HCT116 (cell line): Measurements from ENCODE around the gene NPR3. TPM values are rescaled to one million over a fixed set of nuclear protein-coding genes. Genes with fewer than 3 reads are reported as not detected.

Source experiments
- ATAC-seq: fragments of 200-7000 bp; cut with Tn5 transposase; 2 replicates; pipeline ENCODE4 v1.9.1; 2020; ENCODE audit warnings: mild to moderate bottlenecking, moderate library complexity
- BruUV-seq: library from RNA; stranded (reverse); fragments of 400-500 nt; replicated peaks from 2 replicates; lab custom pipeline; 2021; lab: Mats Ljungman, UMichigan
- CTCF ChIA-PET: fragments of 300-600 bp; sonication (Branson Sonifier 250); formaldehyde crosslinking; loops from one replicate; lab custom pipeline; 2021; ENCODE audit warnings: antibody characterized with exemption; lab: Charles Lee
- POLR2A ChIA-PET: fragments of 300-600, 350-600 bp; sonication (Branson Sonifier 250); formaldehyde crosslinking; loops from one replicate; lab custom pipeline; 2021; ENCODE audit warnings: antibody characterized with exemption; lab: Charles Lee
- RAD21 ChIA-PET, 2 experiments: fragments of 300-600 bp; sonication (Branson Sonifier 250); formaldehyde crosslinking; loops; one replicate each; lab custom pipeline; 2023; ENCODE audit warnings: low total read pairs in 2 of 2; ENCODE audit not compliant: uncharacterized antibody in 2 of 2, unreplicated experiment in 2 of 2, low non-redundant PET in 1 of 2; lab: Charles Lee
- DNase-seq: peaks from one replicate; pipeline ENCODE4 v3.0.0-alpha.2; 2010; ENCODE audit warnings: low read depth, low spot score
- H2AFZ ChIP-seq: fragments of 200-600 bp; shearing (Covaris generic), sonication (generic); 2 replicates; pipeline ENCODE4 v1.6.1; 2017; ENCODE audit warnings: low read depth, mixed run types, mixed read lengths, antibody characterized with exemption, low read length; ENCODE audit not compliant: poor library complexity, severe bottlenecking
- H3K27ac ChIP-seq: 2 replicates; pipeline ENCODE4 v1.5.1; 2012; ENCODE audit warnings: low read depth, low read length
- H3K27me3 ChIP-seq: fragments of 200-600 bp; sonication (generic); 2 replicates; pipeline ENCODE4 v1.6.1; 2016; ENCODE audit warnings: mixed run types, low read length, mixed read lengths; ENCODE audit not compliant: insufficient read depth
- H3K36me3 ChIP-seq, 2 experiments: fragments of 200-500 bp in 1 of 2; fragments of 200-600 bp in 1 of 2; sonication (Bioruptor generic) in 1 of 2; sonication (generic) in 1 of 2; 2 replicates each; pipeline versions ENCODE4 v1.5.1 to v1.6.1; 2014 to 2016; ENCODE audit warnings: low read length in 2 of 2, inconsistent platforms in 1 of 2, mixed read lengths in 1 of 2, mixed run types in 1 of 2; ENCODE audit not compliant: insufficient read depth in 2 of 2, control insufficient read depth in 1 of 2
- H3K4me1 ChIP-seq, 2 experiments: fragments of 200-600 bp in 1 of 2; sonication (generic) in 1 of 2; 2 replicates each; pipeline versions ENCODE4 v1.5.1 to v1.6.1; 2012 to 2017; ENCODE audit warnings: low read length in 2 of 2, inconsistent platforms in 1 of 2, mild to moderate bottlenecking in 1 of 2, mixed read lengths in 1 of 2, mixed run types in 1 of 2, moderate library complexity in 1 of 2; ENCODE audit not compliant: insufficient read depth in 2 of 2, control insufficient read depth in 1 of 2
- H3K4me2 ChIP-seq: fragments of 200-600 bp; sonication (generic); 2 replicates; pipeline ENCODE4 v1.6.1; 2017; ENCODE audit warnings: mixed run types, low read length, mixed read lengths
- H3K4me3 ChIP-seq, 2 experiments: fragments of 200-600 bp in 1 of 2; sonication (generic) in 1 of 2; replicated peaks in 1 of 2; 2 replicates each; pipeline ENCODE4 v1.5.1; 2011 to 2016; ENCODE audit warnings: low read length in 2 of 2, control low read depth in 1 of 2, low read depth in 1 of 2, mild to moderate bottlenecking in 1 of 2, mixed read lengths in 1 of 2, mixed run types in 1 of 2
- H3K79me2 ChIP-seq: fragments of 200-600 bp; sonication (generic); 2 replicates; pipeline ENCODE4 v1.6.1; 2017; ENCODE audit warnings: mild to moderate bottlenecking, mixed run types, low read length, moderate library complexity, mixed read lengths; ENCODE audit not compliant: insufficient read depth
- H3K9ac ChIP-seq: fragments of 200-600 bp; sonication (generic); 2 replicates; pipeline ENCODE4 v1.6.1; 2016; ENCODE audit warnings: low read length, mixed read lengths
- H3K9me2 ChIP-seq: fragments of 200-600 bp; sonication (generic), shearing (Covaris generic); 2 replicates; pipeline ENCODE4 v1.6.1; 2017; ENCODE audit warnings: mixed run types, mild to moderate bottlenecking, moderate library complexity; ENCODE audit not compliant: insufficient read depth
- H3K9me3 ChIP-seq, 2 experiments: fragments of 200-500 bp in 1 of 2; fragments of 200-600 bp in 1 of 2; sonication (Bioruptor generic) in 1 of 2; sonication (generic) in 1 of 2; 2 replicates each; pipeline ENCODE4 v1.6.1; 2014 to 2017; ENCODE audit warnings: low read length in 2 of 2, mixed read lengths in 2 of 2, inconsistent platforms in 1 of 2, low read depth in 1 of 2, mild to moderate bottlenecking in 1 of 2, mixed run types in 1 of 2, moderate library complexity in 1 of 2; ENCODE audit not compliant: control insufficient read depth in 1 of 2, insufficient read depth in 1 of 2
- H4K20me1 ChIP-seq: fragments of 200-600 bp; sonication (generic), shearing (Covaris generic); 2 replicates; pipeline ENCODE4 v1.6.1; 2017; ENCODE audit warnings: mixed run types, mild to moderate bottlenecking, moderate library complexity; ENCODE audit not compliant: insufficient read depth
- CBX3 ChIP-seq: IDR thresholded peaks from 2 replicates; pipeline ENCODE4 v1.6.1; 2012; ENCODE audit warnings: low read depth
- CEBPB ChIP-seq: IDR thresholded peaks from 2 replicates; pipeline ENCODE4 v1.6.1; 2012; ENCODE audit warnings: low read depth
- CTCF ChIP-seq, 3 experiments: fragments of 200-600 bp in 1 of 3; sonication (generic) in 1 of 3; IDR thresholded peaks in 2 of 3; conservative IDR thresholded peaks in 1 of 3; 2 replicates each; pipeline ENCODE4 v1.5.1; 2012 to 2017; ENCODE audit warnings: low read depth in 2 of 3, low read length in 2 of 3, antibody characterized with exemption in 1 of 3, borderline replicate concordance in 1 of 3, control low read depth in 1 of 3, mild to moderate bottlenecking in 1 of 3, mixed read lengths in 1 of 3, mixed run types in 1 of 3, moderate library complexity in 1 of 3; ENCODE audit not compliant: insufficient read depth in 1 of 3
- EGR1 ChIP-seq: IDR thresholded peaks from 2 replicates; pipeline ENCODE4 v1.6.1; 2012; ENCODE audit warnings: low read depth
- EZH2 ChIP-seq: fragments of 200-600 bp; sonication (generic); IDR thresholded peaks from 2 replicates; pipeline ENCODE4 v1.6.1; 2017; ENCODE audit warnings: antibody characterized with exemption, mixed run types
- EZH2phosphoT487 ChIP-seq: fragments of 200-600 bp; IDR thresholded peaks from 2 replicates; pipeline ENCODE4 v1.6.1; 2018; ENCODE audit warnings: antibody characterized with exemption, borderline replicate concordance
- FOSL1 ChIP-seq: IDR thresholded peaks from 2 replicates; pipeline ENCODE4 v1.6.1; 2012; ENCODE audit warnings: low read depth
- JUND ChIP-seq: IDR thresholded peaks from 2 replicates; pipeline ENCODE4 v1.6.1; 2012
- POLR2A ChIP-seq: IDR thresholded peaks from 2 replicates; pipeline ENCODE4 v1.7.0; 2011; ENCODE audit warnings: borderline replicate concordance; ENCODE audit not compliant: insufficient read depth, insufficient read length; ENCODE audit errors: extremely low read depth
- POLR2AphosphoS5 ChIP-seq: IDR thresholded peaks from 2 replicates; pipeline ENCODE4 v1.6.1; 2011; ENCODE audit warnings: mild to moderate bottlenecking, low read depth, low read length, moderate library complexity
- REST ChIP-seq: IDR thresholded peaks from 2 replicates; pipeline ENCODE4 v1.6.1; 2012; ENCODE audit warnings: low read depth
- SRF ChIP-seq: IDR thresholded peaks from 2 replicates; pipeline ENCODE4 v1.6.1; 2012; ENCODE audit warnings: low read depth
- TCF7L2 ChIP-seq: IDR thresholded peaks from 2 replicates; pipeline ENCODE4 v1.7.0; 2011; ENCODE audit warnings: borderline replicate concordance, inconsistent platforms; ENCODE audit not compliant: insufficient read depth, insufficient read length; ENCODE audit errors: extremely low read depth
- YY1 ChIP-seq: IDR thresholded peaks from 2 replicates; pipeline ENCODE4 v1.6.1; 2011; ENCODE audit warnings: low read length, low read depth, moderate library complexity, mild to moderate bottlenecking; ENCODE audit not compliant: insufficient replicate concordance; ENCODE audit errors: extremely low read depth
- intact Hi-C: fragments of 100-400 bp; cut with micrococcal nuclease; formaldehyde crosslinking; loops from 2 replicates; pipeline ENCODE4 v1.10.0; 2022
- total RNA-seq: library from RNA; stranded (reverse); gene quantifications from one replicate; pipeline ENCODE4 v1.2.1, GENCODE V29; 2021; ENCODE audit not compliant: unreplicated experiment
- TF ChIP-seq, protein P1 (sequence below): IDR thresholded peaks from 2 replicates; pipeline ENCODE4 v1.6.1; 2012

The NPR3 gene
- total RNA-seq, 1 experiment from 2014 or later: 0.39 TPM

GRCh38 chr5:32771037-32771436 is 59.9 kb downstream of the NPR3 start:
- BruUV-seq: no TSS peak
- intact Hi-C loops: no loop called here
- TF ChIP-seq, protein P1, sequence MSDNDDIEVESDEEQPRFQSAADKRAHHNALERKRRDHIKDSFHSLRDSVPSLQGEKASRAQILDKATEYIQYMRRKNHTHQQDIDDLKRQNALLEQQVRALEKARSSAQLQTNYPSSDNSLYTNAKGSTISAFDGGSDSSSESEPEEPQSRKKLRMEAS: no peak
- TF ChIP-seq EZH2phosphoT487 (no peak), POLR2A (no peak), EGR1 (no peak), EZH2 (no peak), CBX3 (no peak)
- TF ChIP-seq, all 23 proteins: peak for 0
- Histone ChIP-seq H3K9me3 (no peaks in the 10 kb centered on the region), H3K4me1 (peaks cover 5 to 15% of the 10 kb centered on the region in 2 experiments; a peak in 3 of 4 replicates), H3K9ac (no peak overlapping the region), H3K27me3 (no peaks in the 10 kb centered on the region), H3K9me2 (no peaks in the 10 kb centered on the region), H3K36me3 (no peaks in the 10 kb centered on the region), H3K4me3 (no peak overlapping the region), H4K20me1 (no peaks in the 10 kb centered on the region), H2AFZ (no peak overlapping the region), H3K79me2 (no peaks in the 10 kb centered on the region), H3K4me2 (no peak overlapping the region), H3K27ac (no peak overlapping the region)
- ATAC-seq (no peak), DNase-seq (no peak)
- ChIA-PET RAD21 (no interaction called here), CTCF (no interaction called here), POLR2A (no interaction called here)

- Histone ChIP-seq H3K9ac (no peak overlapping the region), H3K27ac (no peak overlapping the region), H2AFZ (no peak overlapping the region), H3K9me2 (no peaks in the 10 kb centered on the region), H3K4me3 (no peak overlapping the region), H3K4me1 (no peaks in the 10 kb centered on the region), H4K20me1 (no peaks in the 10 kb centered on the region), H3K4me2 (no peak overlapping the region), H3K79me2 (no peaks in the 10 kb centered on the region), H3K36me3 (no peaks in the 10 kb centered on the region), H3K9me3 (no peaks in the 10 kb centered on the region), H3K27me3 (no peaks in the 10 kb centered on the region)
- ATAC-seq (no peak), DNase-seq (no peak)
- ChIA-PET RAD21 (no interaction called here), CTCF (no interaction called here), POLR2A (no interaction called here)
- BruUV-seq: no TSS peak
- intact Hi-C loops: no loop called here
- TF ChIP-seq CTCF (IDR thresholded peaks at IDR 0.05 in 2 of 3, conservative IDR thresholded peaks at IDR 0.05 in 1 of 3; ENCODE audit: borderline replicate concordance in 1 of 3, insufficient read depth in 1 of 3, low read depth in 2 of 3, low read length in 2 of 3) (no peak), SRF (no peak), REST (no peak), POLR2AphosphoS5 (no peak), YY1 (no peak), FOSL1 (no peak), JUND (no peak), CEBPB (no peak), EZH2 (no peak), TCF7L2 (no peak), EGR1 (no peak), POLR2A (no peak)
- TF ChIP-seq, protein P1: no peak
Observed at GRCh38 chr5:32773944-32774343, 62.8 kb downstream of the NPR3 start.
